Vagina (tissue), 2 donors: Measurements from ENCODE around the gene NAGA. TPM values are rescaled to one million over a fixed set of nuclear protein-coding genes. Genes with fewer than 3 reads are reported as not detected.
A peak's percentile ranks its signal among the peaks of the same experiment; 100 is the strongest.
"Not testable (repeated sequence)": the region's sequence is repeated elsewhere in the genome, so short reads cannot be mapped to it uniquely, and the experiment has no call there.

ENCODE experiments used
- DNase-seq, 2 donors: peaks; one replicate each; pipeline ENCODE4 v3.0.0-alpha.2; 2017; ENCODE audit errors: extremely low spot score in 2 of 2
- H3K27ac ChIP-seq: fragments of 200-600 bp; sonication (generic); one replicate; pipeline ENCODE4 v1.5.1; 2019
- H3K27me3 ChIP-seq: fragments of 200-600 bp; sonication (generic); one replicate; pipeline ENCODE4 v1.5.1; 2019
- H3K36me3 ChIP-seq, 2 donors: fragments of 200-600 bp; sonication (generic); one replicate each; pipeline ENCODE4 v1.5.1; 2017 to 2019
- H3K4me1 ChIP-seq: fragments of 200-600 bp; sonication (generic); one replicate; pipeline ENCODE4 v1.5.1; 2019
- H3K4me3 ChIP-seq, 2 donors: fragments of 200-600 bp; sonication (generic); 1 replicate in 1 of 2; 2 replicates in 1 of 2; pipeline ENCODE4 v1.5.1; 2016 to 2019
- H3K9me3 ChIP-seq: fragments of 200-600 bp; sonication (generic); one replicate; pipeline ENCODE4 v1.5.1; 2019
- POLR2A ChIP-seq, 2 donors: fragments of 450-650 bp; IDR thresholded peaks; one replicate each; pipeline ENCODE4 v1.6.1; 2017; ENCODE audit warnings: antibody characterized with exemption in 2 of 2, mild to moderate bottlenecking in 2 of 2, moderate library complexity in 2 of 2
- POLR2AphosphoS5 ChIP-seq, 2 donors: sonication (generic); formaldehyde crosslinking; IDR thresholded peaks; one replicate each; pipeline ENCODE4 v1.9.0; 2017; ENCODE audit warnings: antibody characterized with exemption in 2 of 2, mild to moderate bottlenecking in 2 of 2, low read depth in 1 of 2; ENCODE audit not compliant: insufficient read depth in 1 of 2
- intact Hi-C: fragments of 100-400 bp; cut with DNase I; formaldehyde crosslinking; loops from one replicate; pipeline ENCODE4 v1.15.1; 2023
- total RNA-seq: library from RNA; depleted of rRNA; stranded (reverse); fragments of >200 nt; gene quantifications from one replicate; pipeline ENCODE4 v1.2.3, GENCODE V29; 2016
- TF ChIP-seq, protein P1 (sequence below), 3 experiments: fragments of 450-650 bp in 2 of 3; fragments of 200-600 bp in 1 of 3; sonication (generic) in 1 of 3; IDR thresholded peaks; one replicate each; pipeline ENCODE4 v1.5.1; 2017 to 2019; ENCODE audit warnings: antibody characterized with exemption in 3 of 3, mild to moderate bottlenecking in 2 of 3, moderate library complexity in 2 of 3

NAGA gene
- total RNA-seq, 1 donor from 2014 or later = 28.2 TPM

DNA sequence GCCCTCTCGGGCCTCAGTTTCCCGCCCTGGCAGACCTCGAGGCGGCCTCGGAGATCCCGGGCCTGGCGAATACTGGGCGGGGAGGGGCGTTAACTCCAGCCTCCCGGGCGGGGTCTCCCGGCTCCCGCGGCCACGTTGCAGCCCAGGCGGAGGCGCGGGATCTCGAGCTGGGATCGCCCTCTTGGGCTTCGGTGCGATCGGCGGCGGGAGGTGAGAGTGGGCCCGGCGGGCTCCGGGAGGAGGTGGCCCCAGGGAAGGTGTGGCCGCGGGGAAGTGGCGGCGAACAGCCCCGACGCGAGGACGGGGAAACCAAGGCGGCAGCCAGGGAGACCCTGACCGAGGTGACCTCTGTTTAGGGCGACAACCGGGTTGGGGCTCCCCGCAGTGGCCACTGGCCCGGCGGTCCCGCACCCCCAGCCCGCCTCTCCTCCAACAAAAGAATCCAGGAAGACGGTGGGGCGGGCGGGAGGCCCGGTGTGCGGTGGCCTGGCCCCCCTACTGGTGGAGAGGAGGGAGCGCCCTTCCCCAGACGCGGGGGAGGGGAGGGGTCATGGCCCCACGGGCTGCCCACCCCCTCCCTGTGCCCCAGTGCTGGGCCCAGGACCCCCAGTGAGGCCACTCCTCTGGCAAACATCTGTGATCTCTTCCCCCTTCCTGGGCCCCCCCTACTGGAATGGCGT is 3.7 kb upstream of the NAGA start, which contains the start of gene PHETA2:
Gene PHETA2 (plus strand): TSS at position 117 of the 680 bp plus-strand sequence. CDS start 3,046 bp downstream, outside the sequence.
- Histone ChIP-seq H3K4me3 (peak within 1 kb of the TSS; percentile 75 to 84), H3K4me1 (peaks cover 66% of the 10 kb centered on the region), H3K9me3 (no peaks in the 10 kb centered on the region), H3K27me3 (no peaks in the 10 kb centered on the region), H3K27ac (peak within 1 kb of the TSS; percentile 95), H3K36me3 (peaks cover 0 to 9% of the 10 kb centered on the region in 2 donors)
- intact Hi-C loops = loop anchor here (10.0 kb wide), 1 partner anchor 371 kb away; no protein-coding TSS in a partner anchor
- TF ChIP-seq POLR2AphosphoS5 (IDR thresholded peaks at IDR 0.05; ENCODE audit: insufficient read depth in 1 of 2, low read depth in 1 of 2) (peak in 1 of 2 donors; percentile 63), POLR2A (IDR thresholded peaks at IDR 0.05) (no peak)
- TF ChIP-seq, protein P1, sequence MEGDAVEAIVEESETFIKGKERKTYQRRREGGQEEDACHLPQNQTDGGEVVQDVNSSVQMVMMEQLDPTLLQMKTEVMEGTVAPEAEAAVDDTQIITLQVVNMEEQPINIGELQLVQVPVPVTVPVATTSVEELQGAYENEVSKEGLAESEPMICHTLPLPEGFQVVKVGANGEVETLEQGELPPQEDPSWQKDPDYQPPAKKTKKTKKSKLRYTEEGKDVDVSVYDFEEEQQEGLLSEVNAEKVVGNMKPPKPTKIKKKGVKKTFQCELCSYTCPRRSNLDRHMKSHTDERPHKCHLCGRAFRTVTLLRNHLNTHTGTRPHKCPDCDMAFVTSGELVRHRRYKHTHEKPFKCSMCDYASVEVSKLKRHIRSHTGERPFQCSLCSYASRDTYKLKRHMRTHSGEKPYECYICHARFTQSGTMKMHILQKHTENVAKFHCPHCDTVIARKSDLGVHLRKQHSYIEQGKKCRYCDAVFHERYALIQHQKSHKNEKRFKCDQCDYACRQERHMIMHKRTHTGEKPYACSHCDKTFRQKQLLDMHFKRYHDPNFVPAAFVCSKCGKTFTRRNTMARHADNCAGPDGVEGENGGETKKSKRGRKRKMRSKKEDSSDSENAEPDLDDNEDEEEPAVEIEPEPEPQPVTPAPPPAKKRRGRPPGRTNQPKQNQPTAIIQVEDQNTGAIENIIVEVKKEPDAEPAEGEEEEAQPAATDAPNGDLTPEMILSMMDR (IDR thresholded peaks at IDR 0.05) = peak in 1 of 3 experiments; percentile 38
- DNase-seq = no peak

DNA sequence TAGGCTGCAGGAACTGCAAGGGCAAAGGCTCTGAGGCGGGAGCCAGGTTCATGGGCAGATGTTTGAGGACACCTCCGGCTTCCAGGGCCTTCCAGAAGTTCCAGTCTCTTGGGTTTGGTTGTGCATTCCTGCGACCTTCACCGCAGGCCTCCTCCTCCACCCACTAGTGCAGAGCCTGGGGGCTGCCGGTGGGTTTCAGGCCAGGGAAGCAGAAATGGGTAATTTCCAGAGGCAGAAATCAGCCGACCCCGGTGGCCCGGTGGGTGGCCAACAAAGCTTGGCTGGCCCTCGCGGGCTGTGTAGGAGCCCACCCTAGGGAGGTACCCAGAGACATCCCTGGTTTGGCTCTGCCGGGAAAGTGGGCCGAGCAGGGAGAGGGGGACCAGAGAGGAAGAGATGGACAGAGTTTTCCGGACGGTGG is 3.0 kb upstream of the NAGA start:
- Histone ChIP-seq H3K36me3 (peaks cover 0 to 9% of the 10 kb centered on the region in 2 donors), H3K27me3 (no peaks in the 10 kb centered on the region), H3K27ac (peak overlapping the region; percentile 95), H3K9me3 (no peaks in the 10 kb centered on the region), H3K4me3 (peak overlapping the region; percentile 75 to 84), H3K4me1 (peaks cover 60% of the 10 kb centered on the region)
- TF ChIP-seq POLR2AphosphoS5 (IDR thresholded peaks at IDR 0.05; ENCODE audit: insufficient read depth in 1 of 2, low read depth in 1 of 2) (no peak), POLR2A (IDR thresholded peaks at IDR 0.05) (no peak)
- TF ChIP-seq, protein P1 (IDR thresholded peaks at IDR 0.05) = no peak
- peak in 1 of 2 donors; percentile 83 for DNase-seq
- intact Hi-C loops = loop anchor here (10.0 kb wide), 1 partner anchor 371 kb away; no protein-coding TSS in a partner anchor

DNA sequence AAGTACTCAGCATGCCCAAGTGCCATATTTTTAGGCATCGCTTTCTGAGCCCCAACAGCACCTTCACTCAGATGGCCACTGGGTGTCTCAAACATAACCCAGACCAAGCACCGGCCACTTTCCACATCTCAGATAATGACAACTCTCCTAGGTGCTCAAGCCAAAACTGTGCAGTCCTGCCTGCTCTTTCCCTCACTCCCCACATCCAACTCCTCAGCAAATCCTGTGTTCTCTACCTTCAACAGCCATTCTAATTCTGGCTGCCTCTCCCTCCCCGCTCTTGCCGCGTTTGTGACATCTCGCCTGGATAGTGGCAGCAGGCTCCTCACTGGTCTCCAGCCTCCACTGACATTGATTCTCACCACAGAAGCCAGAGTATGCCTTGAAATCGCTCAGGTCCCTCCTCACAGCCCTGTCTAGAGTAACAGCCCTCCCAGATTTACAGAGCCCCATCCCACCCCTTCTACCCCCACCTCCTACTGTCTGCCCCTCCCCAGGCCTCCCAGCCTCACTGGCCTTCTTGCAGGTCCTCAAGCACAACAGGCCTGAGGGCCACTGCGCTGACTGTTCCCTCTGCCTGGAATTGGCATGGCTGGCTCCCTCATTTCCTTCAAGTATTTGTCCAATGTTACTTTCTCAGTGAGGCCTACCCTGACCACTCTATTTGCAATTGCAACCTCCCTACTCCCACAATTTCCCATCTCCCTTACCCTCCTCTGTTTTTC is 2.2 kb upstream of the NAGA start:
- intact Hi-C loops = loop anchor here (10.0 kb wide), 1 partner anchor 372 kb away; no protein-coding TSS in a partner anchor
- no peak overlapping the region for H3K4me3 ChIP-seq
- peaks cover 0 to 11% of the 10 kb centered on the region in 2 donors for H3K36me3 ChIP-seq
- H3K4me1 ChIP-seq = peaks cover 51% of the 10 kb centered on the region
- TF ChIP-seq, protein P1 (IDR thresholded peaks at IDR 0.05) = no peak
- TF ChIP-seq POLR2A (IDR thresholded peaks at IDR 0.05) = no peak
- TF ChIP-seq POLR2AphosphoS5 (IDR thresholded peaks at IDR 0.05; ENCODE audit: insufficient read depth in 1 of 2, low read depth in 1 of 2) = no peak
- no peak overlapping the region for H3K27ac ChIP-seq
- H3K27me3 ChIP-seq = no peaks in the 10 kb centered on the region
- no peaks in the 10 kb centered on the region for H3K9me3 ChIP-seq
- DNase-seq = no peak

DNA sequence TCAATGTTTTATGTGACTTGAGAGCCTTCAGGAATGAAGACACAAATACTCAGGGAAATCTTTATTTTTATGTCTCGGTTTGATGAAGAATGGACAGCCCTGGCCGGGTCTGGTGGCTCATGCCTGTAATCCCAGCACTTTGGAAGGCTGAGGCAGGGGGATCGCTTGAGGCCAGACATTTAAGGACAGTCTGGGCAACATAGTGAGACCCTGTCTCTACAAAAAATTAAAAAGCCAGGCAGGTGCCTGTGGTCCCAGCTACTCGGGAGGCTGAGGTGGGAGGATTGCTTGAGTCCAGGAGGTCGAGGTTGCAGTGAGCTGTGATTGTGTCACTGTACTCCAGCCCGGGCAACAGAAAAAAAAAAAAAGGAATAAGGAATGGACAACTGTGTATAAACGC is 896 bp upstream of the NAGA start:
- Histone ChIP-seq H3K27ac (peak overlapping the region; percentile 86), H3K36me3 (peaks cover 0 to 13% of the 10 kb centered on the region in 2 donors), H3K4me1 (peaks cover 44% of the 10 kb centered on the region), H3K4me3 (peak overlapping the region; percentile 64 to 66)
- intact Hi-C loops = loop anchor here (10.0 kb wide), 1 partner anchor 373 kb away; no protein-coding TSS in a partner anchor
- H3K27me3 ChIP-seq, H3K9me3 ChIP-seq: not testable (repeated sequence)
- peak in 1 of 2 donors; percentile 67 for DNase-seq

DNA sequence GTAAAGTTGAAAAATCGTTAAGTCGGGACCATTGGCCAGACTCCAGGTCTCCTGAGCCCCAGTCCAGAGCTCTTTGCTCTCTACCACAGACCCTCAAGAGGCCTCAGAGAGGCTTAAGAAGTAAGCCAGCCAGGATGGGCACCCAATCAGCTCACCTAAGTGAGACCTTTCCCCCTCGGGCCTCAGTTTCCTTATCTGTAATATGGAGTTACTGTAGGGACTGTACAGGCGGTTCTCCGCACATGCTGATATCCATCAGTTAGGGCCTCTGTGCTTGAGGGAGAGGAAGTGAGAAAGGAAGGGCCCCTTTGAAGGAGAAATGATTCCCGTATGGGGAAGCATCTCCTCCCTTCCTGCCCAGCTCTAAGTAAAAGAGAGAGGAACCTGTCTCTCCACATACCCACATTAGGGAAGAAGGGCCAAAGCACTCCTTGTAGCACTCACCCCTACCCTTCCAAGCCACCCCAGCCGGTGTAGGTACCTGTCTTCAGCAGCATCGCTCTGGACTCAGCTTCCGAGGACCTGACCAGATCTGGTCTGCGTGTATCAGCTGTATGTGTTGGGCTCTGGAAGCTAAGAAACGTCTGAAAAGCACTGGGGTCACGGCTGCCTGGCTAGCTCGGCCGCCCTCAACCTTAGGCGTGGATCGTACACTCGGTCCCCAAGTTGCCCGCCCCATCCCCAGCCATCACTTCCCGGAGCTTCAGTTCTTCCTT is 653 bp downstream of the NAGA start:
- peak overlapping the region; percentile 86 for H3K27ac ChIP-seq

More for the DNA sequence above, 653 bp downstream of the NAGA start:
- Histone ChIP-seq H3K4me3 (peak overlapping the region; percentile 64 to 66), H3K4me1 (peaks cover 37% of the 10 kb centered on the region), H3K9me3 (no peaks in the 10 kb centered on the region), H3K36me3 (peaks cover 0 to 17% of the 10 kb centered on the region in 2 donors), H3K27me3 (no peaks in the 10 kb centered on the region)
- no peak for DNase-seq
- intact Hi-C loops = loop anchor here (10.0 kb wide), 1 partner anchor 375 kb away; no protein-coding TSS in a partner anchor
- TF ChIP-seq POLR2A (IDR thresholded peaks at IDR 0.05) (no peak), POLR2AphosphoS5 (IDR thresholded peaks at IDR 0.05; ENCODE audit: insufficient read depth in 1 of 2, low read depth in 1 of 2) (no peak)
- TF ChIP-seq, protein P1 (IDR thresholded peaks at IDR 0.05) = no peak
